Activated T-cell treated with anti-CD3 and anti-CD28 coated beads, Interleukin-2, amount 50 U/mL, for 1 hour (primary cell): ENCODE data around the gene PCSK4.
A peak's percentile ranks its signal among the peaks of the same experiment; 100 is the strongest.
"Not testable (repeated sequence)": the region's sequence is repeated elsewhere in the genome, so short reads cannot be mapped to it uniquely, and the experiment has no call there.

Experiments
- DNase-seq: peaks from one replicate; pipeline ENCODE4 v3.0.0-alpha.2; 2020

PCSK4 gene

DNA sequence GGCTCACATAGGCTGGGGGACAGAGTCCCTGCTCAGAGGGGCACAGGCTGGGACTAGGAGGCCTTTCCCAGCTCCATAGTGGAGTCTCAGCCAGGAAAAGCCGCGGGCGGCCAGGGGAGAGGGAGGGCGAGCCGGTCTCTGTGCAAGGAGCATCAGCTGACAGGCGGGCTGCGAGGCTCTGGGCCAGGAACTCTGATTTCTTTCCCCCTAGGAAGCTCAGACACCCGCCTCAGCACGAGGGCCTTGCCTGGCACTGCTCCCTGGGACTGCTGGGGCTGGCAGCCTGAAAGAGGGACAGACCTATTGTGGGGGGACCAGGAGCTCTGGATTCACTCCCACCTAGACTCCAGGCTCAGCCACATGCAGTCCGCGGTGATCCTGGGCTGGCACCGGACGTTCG lies 31.5 kb upstream of the PCSK4 start:
- DNase-seq: no peak

DNA sequence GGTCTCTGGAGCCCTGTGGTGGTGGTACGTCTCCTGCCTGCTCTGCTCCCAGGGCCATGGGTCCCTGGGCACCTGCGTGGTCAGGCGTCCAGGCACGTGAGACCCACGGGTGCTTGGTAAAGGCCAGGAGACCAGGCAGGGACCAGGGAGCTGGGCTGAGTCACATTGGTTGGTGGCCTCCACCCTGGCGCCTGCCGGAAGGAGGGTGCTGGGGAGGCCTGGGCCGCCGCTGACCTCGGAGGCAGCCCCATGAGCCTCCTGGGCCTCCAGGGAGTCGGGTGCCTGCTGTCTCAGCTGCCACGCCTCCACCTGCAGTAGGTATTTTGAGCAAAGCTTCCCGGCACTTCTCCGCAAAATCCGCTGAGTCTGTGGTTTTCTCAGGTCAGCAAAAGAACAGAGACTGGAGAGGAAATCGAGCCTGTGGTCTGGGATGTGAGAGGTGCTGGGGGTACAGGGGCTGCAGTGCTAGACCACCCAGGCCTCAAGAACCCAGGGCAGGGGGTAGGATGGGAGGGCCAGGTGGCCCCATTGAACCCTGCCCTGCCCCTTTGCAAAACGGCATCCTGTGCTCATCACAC lies 30.1 kb upstream of the PCSK4 start:
- DNase-seq: no peak

DNA sequence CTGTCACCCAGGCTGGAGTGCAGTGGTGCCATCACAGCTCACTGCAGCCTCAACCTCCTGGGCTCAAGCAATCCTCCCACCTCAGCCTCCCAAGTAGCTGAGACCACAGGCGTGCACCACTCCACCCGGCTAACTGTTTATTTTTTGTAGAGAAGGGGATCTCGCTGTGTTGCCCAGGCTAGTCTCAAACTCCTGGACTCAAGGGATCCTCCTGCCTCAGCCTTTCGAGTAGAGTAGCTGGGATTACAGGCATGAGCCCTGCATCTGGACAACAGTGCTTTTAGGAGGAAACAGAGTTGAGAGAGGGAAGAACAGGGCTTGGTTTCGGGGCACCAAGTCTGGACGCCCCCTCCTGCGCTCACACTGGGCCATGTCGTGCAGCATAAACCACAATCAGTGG lies 29.7 kb upstream of the PCSK4 start:
- not testable (repeated sequence) for DNase-seq

DNA sequence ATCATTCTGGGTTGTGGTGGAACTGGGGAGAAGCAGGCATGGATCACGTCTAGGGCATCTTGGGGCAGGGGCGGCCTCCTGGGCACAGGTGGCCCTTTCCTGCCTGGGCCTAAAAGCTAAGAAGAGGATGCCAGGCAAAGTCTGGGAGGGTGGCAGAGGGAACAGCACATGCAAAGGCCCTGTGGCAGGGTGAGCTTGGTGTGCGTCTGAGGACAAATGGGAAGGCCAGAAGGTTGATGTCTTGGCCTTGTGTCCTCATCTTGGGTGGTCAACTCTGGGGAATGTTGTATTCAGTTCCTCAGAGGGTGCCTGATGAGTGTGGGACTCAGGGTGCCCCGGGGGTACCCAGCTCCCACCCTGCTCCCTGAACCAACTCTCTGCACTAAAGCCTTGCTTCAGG lies 28.3 kb upstream of the PCSK4 start:
- no peak for DNase-seq

DNA sequence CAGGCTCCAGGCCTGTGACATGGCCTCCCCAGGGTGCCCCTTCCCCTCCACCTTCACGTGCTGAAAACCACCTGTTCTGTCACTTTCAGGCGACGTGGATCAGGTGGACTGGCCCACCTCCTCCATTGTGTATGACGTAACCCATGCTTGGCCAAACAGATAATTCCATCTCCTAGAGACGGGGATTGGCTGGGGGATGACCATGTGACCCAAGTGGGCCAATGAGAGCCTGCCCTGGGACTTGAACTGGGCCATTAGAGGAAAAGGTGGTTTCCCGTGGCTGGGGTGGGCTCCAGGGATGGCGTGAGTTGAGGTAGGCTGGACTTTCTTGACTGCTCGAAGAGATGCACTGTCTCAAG lies 26.2 kb upstream of the PCSK4 start:
- no peak for DNase-seq

DNA sequence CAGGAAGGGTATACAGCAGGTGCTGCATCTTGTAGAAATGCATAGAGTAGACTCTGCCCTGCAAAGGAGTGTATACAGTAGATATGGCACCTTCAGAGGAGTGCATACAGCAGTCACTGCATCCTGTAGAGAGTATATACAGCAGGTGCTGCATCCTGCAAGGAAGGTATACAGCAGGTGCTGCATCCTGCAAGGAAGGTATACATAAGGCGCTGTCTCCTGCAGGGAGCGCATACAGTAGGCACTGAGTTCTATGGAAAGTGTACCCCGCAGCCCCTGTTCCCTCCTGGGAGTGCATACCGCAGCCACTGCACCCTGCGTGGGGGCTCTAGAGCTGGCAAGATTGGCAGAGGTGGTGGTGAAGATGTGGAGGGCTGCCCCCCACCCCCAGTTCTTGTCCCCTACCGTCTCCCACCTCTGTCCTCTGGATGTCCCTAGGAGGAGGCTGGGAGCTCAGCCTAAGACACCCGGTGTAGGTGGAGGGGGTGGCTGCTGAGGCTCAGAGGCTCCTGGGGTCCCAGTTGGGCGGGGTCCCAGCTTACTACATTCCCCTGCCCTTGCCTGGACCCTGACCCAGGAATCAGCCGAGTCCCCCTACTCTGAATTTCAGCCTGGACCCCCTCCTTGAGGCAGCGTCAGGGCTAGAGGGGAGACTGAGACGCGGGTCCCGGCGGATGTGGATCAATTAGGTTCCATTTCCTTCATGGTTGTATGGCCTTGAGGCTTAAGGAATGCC lies 25.0 kb upstream of the PCSK4 start:
- DNase-seq: no peak

DNA sequence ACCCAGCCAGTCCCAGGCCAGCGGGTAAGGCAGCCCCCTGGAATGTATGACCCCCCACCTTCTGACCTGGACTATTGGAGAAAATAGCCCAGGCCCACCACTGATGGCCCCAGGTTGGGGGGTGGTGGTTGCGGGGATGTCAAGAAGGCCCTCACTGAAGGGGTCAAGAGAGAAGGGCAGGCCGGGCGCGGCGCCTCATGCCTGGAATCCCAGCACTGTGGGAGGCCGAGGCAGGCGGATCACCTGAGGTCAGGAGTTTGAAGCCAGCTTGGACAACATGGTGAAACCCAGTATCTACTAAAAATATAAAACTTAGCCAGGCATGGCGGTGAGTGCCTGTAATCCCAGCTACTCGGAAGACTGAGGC lies 24.1 kb upstream of the PCSK4 start:
- no peak for DNase-seq

DNA sequence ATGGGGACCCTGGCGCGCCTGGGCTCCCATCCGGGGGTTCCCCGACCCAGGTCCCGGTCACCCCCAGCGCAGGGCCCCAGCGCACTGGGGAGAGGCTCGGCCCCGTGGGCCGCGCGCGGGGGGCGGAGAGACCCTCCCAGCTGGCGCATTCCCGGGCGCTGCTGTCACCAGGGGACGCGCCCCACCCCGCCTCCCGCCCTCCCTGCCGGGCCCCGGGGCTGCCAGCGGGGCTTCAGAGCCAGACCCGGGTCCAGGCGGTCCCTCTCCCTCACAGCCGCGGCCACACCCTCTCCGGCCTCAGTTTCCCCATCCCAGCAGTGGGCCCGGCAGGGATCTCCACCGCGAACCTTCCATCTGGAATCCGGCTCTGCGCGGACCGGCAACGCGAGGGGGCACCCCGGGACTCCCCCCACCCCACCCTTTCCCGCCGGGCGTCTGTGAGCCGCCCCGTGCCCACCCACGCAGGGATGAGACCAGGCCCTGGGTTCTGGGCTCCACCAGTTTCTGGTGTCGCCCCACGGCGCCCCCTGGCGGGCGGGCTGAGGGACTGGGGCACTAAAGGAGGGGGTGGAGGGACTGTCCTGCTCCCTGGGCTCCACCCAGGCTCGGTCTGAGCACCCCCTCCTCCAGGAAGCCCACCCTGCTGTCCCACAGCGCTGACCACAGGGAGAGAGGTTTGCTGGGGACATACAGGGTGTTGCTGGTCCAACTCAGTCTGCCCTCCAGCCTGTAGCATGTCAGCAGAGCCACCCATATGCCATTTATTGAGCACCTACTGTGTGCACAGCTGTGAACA lies 23.5 kb upstream of the PCSK4 start:
- peak; percentile 74 for DNase-seq

DNA sequence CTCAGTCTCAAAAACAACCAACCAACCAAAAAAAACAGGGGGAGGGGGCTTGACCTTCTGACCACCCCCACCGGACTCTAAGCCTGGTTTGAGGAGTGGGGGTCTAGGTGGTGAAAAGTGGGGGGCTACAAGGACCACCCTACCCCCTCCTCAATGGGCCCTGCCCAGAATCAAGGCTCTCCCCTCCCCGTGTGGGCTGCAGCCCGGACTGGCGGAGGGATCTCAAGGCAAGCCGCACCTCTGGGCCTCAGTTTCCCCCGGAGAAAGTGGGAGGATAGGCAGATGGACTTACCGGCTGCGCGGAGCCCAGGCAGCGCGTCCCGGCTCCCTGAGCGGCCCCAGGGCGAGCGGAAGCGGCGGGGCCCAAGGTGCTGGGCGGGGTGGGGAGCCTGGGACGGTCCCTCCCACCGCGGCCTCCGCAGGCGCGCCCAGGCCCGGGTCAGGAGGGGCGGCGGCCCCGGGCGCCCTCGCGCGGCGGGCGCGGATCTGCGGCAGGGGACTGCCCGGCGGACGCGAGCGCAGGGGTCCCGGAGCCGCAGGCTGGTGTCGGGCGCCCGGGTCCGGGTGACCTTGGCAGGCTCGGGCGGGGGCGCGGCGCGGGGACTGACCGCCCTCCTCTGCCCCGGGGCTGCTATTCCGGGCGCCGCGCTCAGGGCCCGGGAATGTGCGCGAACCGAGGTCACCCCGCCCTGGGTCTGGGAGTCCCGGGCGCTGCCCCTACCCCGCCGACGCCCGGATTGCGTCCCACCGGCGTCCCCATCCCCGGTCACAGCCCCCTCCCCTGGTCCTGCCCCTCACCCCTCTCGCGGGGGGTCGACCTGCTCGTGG lies 22.7 kb upstream of the PCSK4 start, which contains the start of gene ADAMTSL5:
ADAMTSL5 (minus strand) TSS at position 349 of the 828 bp plus-strand sequence. CDS start 2,076 bp downstream, outside the sequence.
- DNase-seq: peak; percentile 66

DNA sequence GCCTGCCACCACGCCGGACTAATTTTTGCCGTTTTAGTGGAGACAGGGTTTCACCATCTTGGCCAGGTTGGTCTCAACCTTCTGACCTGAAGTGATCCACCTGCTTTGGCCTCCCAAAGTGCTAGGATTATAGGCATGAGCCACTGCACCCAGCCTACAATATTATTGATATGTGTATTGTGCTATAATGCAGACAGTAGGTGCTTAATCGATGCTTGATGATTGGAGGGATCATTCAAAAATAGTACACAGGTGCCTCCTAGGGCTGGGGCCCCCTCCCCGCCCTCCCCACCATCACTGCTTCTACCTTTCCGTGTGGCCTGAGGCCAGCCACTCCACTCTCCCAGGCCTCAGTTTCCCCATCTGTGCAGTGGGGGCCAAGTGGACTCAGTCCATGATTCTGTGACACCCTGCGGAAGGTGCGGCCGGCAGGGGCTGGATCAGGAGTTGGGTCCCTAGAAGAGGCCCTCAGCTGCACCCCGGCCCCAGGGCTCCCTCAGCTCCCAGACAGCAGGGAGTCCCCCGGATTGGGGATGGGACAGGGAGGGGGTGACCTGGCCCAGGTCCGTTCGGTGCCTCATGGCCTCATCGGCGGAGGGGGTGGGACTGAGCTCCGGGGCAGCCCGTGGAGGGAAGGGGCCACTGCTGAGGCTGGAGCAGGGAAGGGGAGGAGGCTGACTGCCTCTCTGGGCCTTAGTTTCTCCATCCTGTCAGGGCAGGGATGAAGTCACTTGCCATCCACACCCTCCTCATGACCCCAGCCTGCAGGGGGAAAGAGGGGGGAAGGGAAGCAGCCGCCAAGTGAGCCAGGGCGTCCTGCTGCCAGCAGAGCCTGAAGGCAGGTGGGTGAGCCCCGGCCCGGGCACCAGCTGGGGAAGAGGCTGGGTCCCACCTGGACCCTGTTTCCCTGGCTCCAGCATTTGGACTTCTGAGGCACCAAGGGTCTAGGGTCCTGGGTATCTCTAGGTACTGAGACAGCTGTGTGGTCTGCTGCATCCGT lies 21.5 kb upstream of the PCSK4 start:
- no peak for DNase-seq

DNA sequence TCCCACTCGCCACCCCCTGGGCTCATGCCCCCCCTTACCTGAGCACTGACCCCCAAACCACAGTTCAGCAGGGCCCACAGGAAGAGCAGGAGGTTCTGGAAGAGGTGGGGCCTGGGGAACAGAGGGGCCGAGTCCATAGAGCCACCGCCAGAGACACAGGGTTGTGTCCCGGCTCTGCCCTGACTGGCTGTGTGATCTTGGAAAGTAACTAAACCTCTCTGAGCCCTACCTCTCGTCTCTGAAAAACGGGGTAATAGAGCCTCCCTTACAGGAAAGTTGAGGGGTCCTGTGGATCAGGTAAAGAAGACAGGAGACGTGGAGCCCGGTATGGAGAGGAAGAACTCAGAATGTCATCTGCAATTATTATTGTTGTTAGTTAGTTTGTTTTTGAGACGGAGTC lies 20.7 kb upstream of the PCSK4 start:
- no peak for DNase-seq

DNA sequence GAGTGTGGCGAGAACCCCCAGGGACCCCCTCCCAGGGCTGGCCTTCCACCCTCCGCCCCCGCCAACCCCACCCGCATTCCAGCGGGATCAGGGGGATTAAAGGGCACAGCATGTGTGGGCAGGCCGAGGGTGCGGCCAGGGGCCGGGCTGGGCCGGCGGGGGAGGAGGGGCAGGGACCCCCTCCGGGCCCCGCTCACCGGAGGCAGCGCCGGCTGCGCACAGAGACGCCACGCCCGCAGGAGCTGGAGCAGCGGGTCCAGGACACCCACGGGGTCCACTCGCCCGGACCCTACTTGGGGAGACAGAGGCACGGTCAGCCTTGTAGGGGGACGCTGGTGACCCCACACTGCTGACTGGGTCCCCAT lies 20.3 kb upstream of the PCSK4 start:
- DNase-seq: no peak

DNA sequence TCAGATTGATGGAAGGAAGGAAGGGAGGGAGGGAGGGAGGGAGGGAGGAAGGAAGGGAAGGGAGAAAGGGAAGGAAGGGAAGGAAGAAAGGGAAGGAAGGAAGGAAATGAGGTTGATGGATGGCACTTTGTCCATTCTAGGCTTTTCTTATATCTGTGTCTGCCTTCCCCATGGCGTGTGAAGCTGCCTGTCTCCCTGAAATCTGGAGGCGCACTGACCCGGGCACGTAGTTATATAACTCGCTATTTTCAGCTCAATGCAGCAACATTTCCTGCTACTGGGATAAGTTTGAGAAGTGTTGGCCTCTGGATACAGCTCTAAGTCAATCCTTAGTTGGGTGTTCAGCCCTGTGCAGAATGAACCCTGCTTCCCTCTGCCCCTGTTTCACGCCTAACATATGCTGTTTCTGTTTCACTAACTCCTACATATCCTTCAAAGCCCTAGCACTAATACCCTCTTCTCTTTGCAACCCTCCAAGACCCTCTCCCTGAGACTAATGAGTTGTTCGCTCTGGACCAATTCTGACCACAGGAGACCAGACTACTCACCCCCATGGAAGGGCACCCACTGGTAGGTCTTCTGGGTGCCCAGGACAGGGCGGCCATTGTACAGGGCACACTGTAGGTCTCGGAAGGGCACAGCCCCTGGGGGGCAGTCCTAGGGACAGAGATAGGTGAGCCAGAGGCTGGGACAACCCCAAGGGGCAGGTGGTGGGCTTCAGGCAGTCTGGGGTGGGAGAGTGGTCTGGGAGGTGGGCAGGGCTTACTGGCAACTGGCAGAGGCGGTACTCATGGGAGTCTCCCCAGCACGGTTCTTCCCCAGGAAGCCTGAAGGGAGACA lies 19.7 kb upstream of the PCSK4 start:
- DNase-seq: no peak

DNA sequence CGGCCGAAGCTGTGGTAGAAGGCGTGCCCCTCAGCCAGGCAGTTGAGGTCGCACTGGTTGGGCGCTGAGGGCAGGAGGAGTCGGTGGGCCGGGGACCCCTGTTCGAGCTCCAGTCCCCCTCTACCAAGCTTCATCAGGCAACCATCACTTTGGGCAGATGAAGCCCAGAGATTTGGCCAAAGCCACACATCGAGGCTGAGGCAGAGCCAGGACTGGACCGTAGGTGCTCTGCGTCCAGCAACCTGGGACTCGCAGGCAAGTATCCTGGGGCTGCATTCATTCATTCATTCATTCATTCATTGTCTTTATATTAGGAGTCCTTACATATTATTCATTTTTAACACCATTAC lies 18.3 kb upstream of the PCSK4 start:
- no peak for DNase-seq

DNA sequence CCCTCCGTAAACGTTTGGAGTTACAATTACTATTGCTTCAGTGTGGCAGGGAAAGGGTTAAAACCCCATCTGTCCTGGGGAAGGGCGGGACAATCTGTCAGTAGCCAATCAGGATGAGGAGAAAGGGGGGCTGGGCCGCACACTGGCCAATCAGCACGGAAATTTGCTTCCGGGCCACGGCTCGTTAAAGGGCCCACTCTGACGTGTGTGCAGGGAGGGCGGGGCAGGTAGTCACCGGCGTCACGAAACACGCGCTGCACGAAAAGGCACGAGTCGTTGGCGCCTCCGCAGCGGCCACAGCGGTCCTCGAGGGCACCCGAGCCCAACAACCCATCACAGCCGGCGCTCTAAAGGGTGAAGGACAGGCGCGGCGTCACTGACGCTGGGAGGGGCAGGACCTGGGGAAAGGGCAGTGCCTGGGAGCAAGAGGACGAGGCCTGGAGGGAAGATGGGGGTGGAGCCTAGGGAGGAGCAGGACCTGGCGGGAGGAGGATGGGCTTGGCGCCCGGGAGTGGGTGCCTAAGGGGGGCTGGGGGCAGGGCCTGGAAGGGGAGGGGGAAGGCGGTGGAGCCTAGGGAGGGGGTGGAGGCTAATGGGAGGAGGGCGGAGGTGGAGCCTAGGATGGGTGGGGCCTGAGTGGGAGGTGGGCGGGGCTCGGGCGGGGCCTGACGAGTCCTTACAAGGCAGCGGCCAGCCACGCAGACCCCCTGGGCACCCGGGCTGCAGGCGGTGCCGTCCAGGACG lies 17.8 kb upstream of the PCSK4 start:
- DNase-seq: peak; percentile 91

DNA sequence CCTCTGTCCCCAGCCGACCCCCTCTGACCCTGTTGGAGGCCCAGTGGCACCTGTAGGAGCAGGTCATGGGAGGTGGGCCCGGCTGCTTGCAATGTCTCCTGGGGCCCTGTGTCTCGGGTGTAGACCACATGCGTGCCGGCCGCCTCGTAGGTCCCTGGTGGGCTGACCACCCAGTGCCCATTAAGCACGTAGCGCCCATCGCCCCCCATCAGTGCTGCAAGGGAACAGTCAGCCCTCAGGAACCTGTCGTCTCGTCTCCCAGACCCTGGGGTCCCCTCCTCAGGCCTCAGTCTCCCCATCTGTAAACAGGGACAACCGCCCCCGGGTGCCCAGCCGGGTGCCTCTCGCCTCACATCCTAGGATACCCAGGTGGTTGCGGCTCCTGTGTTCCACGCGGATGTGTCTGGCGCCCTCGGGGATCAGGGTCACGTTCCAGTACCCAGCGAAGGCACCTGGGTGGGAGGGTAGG lies 17.1 kb upstream of the PCSK4 start:
- no peak for DNase-seq

DNA sequence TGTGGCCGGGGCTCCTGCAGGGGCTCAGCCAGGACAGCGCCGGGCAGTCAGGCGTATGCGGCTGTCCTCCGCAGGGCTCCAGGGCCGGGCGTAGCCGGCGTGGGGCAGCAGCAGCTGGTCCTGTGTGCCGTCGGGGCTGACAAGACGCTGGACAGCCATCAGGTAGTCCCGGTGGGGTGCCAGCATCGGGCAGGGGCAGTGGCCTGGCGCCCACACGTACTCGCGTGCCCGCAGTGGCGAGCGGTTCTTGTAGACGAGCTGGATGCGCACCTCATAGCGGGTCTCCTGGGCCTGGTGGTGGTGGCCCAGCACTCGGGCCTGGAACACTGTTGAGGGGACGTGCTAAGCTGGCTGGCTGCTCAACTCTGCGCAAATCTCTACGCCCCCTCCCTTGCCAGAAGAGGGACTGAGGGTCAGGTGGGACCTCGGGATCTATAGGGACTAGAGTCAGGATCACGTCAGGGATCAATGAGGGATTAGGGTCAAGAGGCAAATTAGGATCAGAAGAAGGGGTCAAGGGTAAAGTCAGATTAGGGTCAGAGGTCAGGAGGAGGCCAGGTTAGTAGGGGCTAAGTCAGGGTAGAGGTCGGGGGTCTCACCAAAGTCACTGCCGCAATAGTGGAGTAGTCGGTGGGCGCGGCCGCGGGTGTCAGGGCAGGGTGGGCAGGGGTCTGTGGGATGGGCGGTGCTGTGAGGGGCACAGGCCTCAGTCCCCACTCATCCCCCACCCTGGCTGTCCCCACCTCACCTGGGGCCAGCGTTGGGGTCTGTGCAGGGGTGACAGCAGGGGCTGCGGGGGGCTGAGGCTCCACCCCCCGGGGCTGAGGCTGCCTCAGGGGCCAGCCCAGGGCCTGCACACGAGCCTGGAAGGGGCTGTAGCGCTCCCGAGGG lies 16.1 kb upstream of the PCSK4 start:
- no peak for DNase-seq

DNA sequence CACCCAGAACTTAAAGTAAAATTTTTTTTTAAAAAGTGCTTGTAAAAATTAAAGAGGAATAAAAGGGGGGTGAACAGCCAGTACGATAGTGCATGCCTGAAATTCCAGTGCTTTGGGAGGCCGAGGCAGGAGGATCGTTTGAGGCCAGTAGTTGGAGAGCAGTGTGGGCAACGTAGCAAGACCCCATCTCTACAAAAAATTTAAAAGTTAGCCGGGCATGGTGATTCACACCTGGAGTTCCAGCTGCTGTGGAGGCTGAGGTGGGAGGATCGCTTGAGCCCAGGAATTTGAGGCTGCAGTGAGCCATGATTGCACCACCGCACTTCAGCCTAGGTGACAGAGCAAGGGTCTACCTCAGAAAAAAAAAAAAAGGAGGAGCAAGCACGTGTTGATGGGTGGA lies 14.9 kb upstream of the PCSK4 start:
- no peak for DNase-seq
